ENCODE data around the gene DOP1A. TPM values are rescaled to one million over a fixed set of nuclear protein-coding genes. Genes with fewer than 3 reads are reported as not detected.

Gene DOP1A
- total RNA-seq, 1 donor from 2014 or later = 61.9 TPM

- H3K79me2 ChIP-seq (ENCODE audit: low read depth) = peaks cover 37% of the 10 kb centered on the region
- Mint-ChIP-seq H3K4me1 (no peaks in the 10 kb centered on the region), H3K9me3 (peaks cover 2% of the 10 kb centered on the region), H3K36me3 (peaks cover 9% of the 10 kb centered on the region), H3K27me3 (ENCODE audit: insufficient read depth, low read depth) (no peaks in the 10 kb centered on the region), H3K27ac (no peak overlapping the region), H3K4me3 (no peak overlapping the region)
- no peak overlapping the region for H2AFZ ChIP-seq (replicated peaks)
- TF ChIP-seq EZH2 (IDR thresholded peaks at IDR 0.05) (no peak), CTCF (IDR thresholded peaks at IDR 0.05) (no peak), EZH2phosphoT487 (IDR thresholded peaks at IDR 0.05) (no peak)
- no peak overlapping the region for H3K27ac ChIP-seq
- no peaks in the 10 kb centered on the region for H3K4me1 ChIP-seq
- H3K4me3 ChIP-seq = no peak overlapping the region
- H3K9me3 ChIP-seq (ENCODE audit: low read depth) = no peaks in the 10 kb centered on the region
- DNase-seq (ENCODE audit: low spot score) = no peak
- no peak overlapping the region for H3K4me2 ChIP-seq
- H4K20me1 ChIP-seq (ENCODE audit: low read depth) = peaks cover 6% of the 10 kb centered on the region
- no peaks in the 10 kb centered on the region for H3K27me3 ChIP-seq
- H3F3A ChIP-seq (ENCODE audit: low read depth) = no peaks in the 10 kb centered on the region
- no peak overlapping the region for H3K9ac ChIP-seq
- no peaks in the 10 kb centered on the region for H3K36me3 ChIP-seq
Observed at GRCh38 chr6:83083476-83083875, 16.0 kb downstream of the DOP1A start.

GRCh38 chr6:83086751-83087150 is 19.3 kb downstream of the DOP1A start:
- Histone ChIP-seq H3K9ac (no peak overlapping the region), H3K4me3 (no peak overlapping the region), H3K27ac (no peak overlapping the region), H3K79me2 (ENCODE audit: low read depth) (peaks cover 30% of the 10 kb centered on the region), H2AFZ (replicated peaks) (no peak overlapping the region), H3K4me1 (no peaks in the 10 kb centered on the region), H3K4me2 (no peak overlapping the region), H4K20me1 (ENCODE audit: low read depth) (peaks cover 4% of the 10 kb centered on the region), H3F3A (ENCODE audit: low read depth) (no peaks in the 10 kb centered on the region), H3K36me3 (no peaks in the 10 kb centered on the region), H3K27me3 (no peaks in the 10 kb centered on the region), H3K9me3 (ENCODE audit: low read depth) (no peaks in the 10 kb centered on the region)
- H3K27ac Mint-ChIP-seq = no peak overlapping the region
- peaks cover 2% of the 10 kb centered on the region for H3K9me3 Mint-ChIP-seq
- H3K36me3 Mint-ChIP-seq = peaks cover 6% of the 10 kb centered on the region
- H3K4me1 Mint-ChIP-seq = no peaks in the 10 kb centered on the region
- no peak for TF ChIP-seq EZH2phosphoT487 (IDR thresholded peaks at IDR 0.05)
- no peak for TF ChIP-seq EZH2 (IDR thresholded peaks at IDR 0.05)
- no peak for TF ChIP-seq CTCF (IDR thresholded peaks at IDR 0.05)
- no peak overlapping the region for H3K4me3 Mint-ChIP-seq
- no peak for DNase-seq (ENCODE audit: low spot score)
- no peaks in the 10 kb centered on the region for H3K27me3 Mint-ChIP-seq (ENCODE audit: insufficient read depth, low read depth)

- no peaks in the 10 kb centered on the region for H3K36me3 ChIP-seq
- peaks cover 2% of the 10 kb centered on the region for H3K9me3 Mint-ChIP-seq
- no peak for DNase-seq (ENCODE audit: low spot score)
- no peaks in the 10 kb centered on the region for H3K27me3 ChIP-seq
- H3F3A ChIP-seq (ENCODE audit: low read depth) = no peaks in the 10 kb centered on the region
- H2AFZ ChIP-seq (replicated peaks) = no peak overlapping the region
- no peak overlapping the region for H3K4me3 ChIP-seq
- peaks cover 37% of the 10 kb centered on the region for H3K79me2 ChIP-seq (ENCODE audit: low read depth)
- no peaks in the 10 kb centered on the region for H3K4me1 ChIP-seq
- no peak overlapping the region for H3K9ac ChIP-seq
- H3K27ac Mint-ChIP-seq = no peak overlapping the region
- H4K20me1 ChIP-seq (ENCODE audit: low read depth) = no peaks in the 10 kb centered on the region
- no peak overlapping the region for H3K27ac ChIP-seq
- peaks cover 2% of the 10 kb centered on the region for H3K36me3 Mint-ChIP-seq
- TF ChIP-seq CTCF (IDR thresholded peaks at IDR 0.05) = no peak
- no peak for TF ChIP-seq EZH2 (IDR thresholded peaks at IDR 0.05)
- no peak for TF ChIP-seq EZH2phosphoT487 (IDR thresholded peaks at IDR 0.05)
- H3K27me3 Mint-ChIP-seq (ENCODE audit: insufficient read depth, low read depth) = no peaks in the 10 kb centered on the region
- H3K4me1 Mint-ChIP-seq = no peaks in the 10 kb centered on the region
- H3K4me2 ChIP-seq = no peak overlapping the region
- H3K9me3 ChIP-seq (ENCODE audit: low read depth) = no peaks in the 10 kb centered on the region
- H3K4me3 Mint-ChIP-seq = no peak overlapping the region
Observed at GRCh38 chr6:83092756-83093399, 25.4 kb downstream of the DOP1A start.
